ENCODE data around the gene NCAN. TPM values are rescaled to one million over a fixed set of nuclear protein-coding genes. Genes with fewer than 3 reads are reported as not detected.
A peak's percentile ranks its signal among the peaks of the same experiment; 100 is the strongest.

NCAN gene
- total RNA-seq, 1 experiment from 2014 or later, result not detected

DNA sequence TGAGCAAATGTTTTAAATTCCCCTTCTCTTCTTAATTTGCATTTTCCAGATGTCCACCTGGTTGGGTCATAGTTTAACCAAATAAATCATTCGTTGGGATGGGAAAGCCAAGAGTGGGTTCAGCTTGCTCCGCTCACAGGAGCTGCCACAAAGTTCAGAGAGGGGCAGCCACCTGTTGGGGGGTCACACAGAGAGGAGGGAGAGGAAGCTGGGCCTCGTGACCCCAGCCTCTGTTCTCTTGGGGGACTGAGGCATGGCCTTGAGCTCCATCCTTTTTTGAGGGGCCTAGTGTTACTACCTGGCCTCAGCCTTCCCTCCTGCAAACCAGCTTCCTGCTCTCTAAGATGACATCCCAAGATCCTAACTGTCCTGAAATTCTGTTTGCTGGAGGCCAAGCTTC, 44.1 kb upstream of the NCAN start:
- no peaks in the 10 kb centered on the region for H3K36me3 ChIP-seq (ENCODE audit: control insufficient read depth, insufficient read depth, low read length)
- H3K27ac Mint-ChIP-seq (ENCODE audit: unreplicated experiment), result no peak overlapping the region
- H3K9me3 Mint-ChIP-seq (ENCODE audit: unreplicated experiment), result no peaks in the 10 kb centered on the region
- peaks cover 3% of the 10 kb centered on the region for H3K27me3 Mint-ChIP-seq (ENCODE audit: insufficient read depth, unreplicated experiment)
- H3K4me1 ChIP-seq, result no peaks in the 10 kb centered on the region; the same call in 1 of the 2 replicates
- ChIA-PET CTCF (no interaction called here), POLR2A (no interaction called here)
- no peak overlapping the region for H3K4me3 Mint-ChIP-seq (ENCODE audit: unreplicated experiment)
- no peaks in the 10 kb centered on the region for H3K27me3 ChIP-seq (replicated peaks; ENCODE audit: control insufficient read depth, insufficient read depth, low read length)
- DNase-seq, result no peak
- intact Hi-C loops (cut with micrococcal nuclease; ENCODE audit: unreplicated experiment), result no loop called here
- H3K9me3 ChIP-seq, result no peaks in the 10 kb centered on the region
- TF ChIP-seq, protein P1, sequence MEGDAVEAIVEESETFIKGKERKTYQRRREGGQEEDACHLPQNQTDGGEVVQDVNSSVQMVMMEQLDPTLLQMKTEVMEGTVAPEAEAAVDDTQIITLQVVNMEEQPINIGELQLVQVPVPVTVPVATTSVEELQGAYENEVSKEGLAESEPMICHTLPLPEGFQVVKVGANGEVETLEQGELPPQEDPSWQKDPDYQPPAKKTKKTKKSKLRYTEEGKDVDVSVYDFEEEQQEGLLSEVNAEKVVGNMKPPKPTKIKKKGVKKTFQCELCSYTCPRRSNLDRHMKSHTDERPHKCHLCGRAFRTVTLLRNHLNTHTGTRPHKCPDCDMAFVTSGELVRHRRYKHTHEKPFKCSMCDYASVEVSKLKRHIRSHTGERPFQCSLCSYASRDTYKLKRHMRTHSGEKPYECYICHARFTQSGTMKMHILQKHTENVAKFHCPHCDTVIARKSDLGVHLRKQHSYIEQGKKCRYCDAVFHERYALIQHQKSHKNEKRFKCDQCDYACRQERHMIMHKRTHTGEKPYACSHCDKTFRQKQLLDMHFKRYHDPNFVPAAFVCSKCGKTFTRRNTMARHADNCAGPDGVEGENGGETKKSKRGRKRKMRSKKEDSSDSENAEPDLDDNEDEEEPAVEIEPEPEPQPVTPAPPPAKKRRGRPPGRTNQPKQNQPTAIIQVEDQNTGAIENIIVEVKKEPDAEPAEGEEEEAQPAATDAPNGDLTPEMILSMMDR (IDR thresholded peaks at IDR 0.05; ENCODE audit: insufficient read depth in 1 of 2, low read depth in 1 of 2, low read length in 1 of 2, severe bottlenecking in 1 of 2, unreplicated experiment in 1 of 2), result no peak
- BruUV-seq (replicated peaks), result no TSS peak
- H3K4me3 ChIP-seq (ENCODE audit: low read depth, low read length), result no peak overlapping the region
- H3K36me3 Mint-ChIP-seq (ENCODE audit: insufficient read depth, unreplicated experiment), result peaks cover 6% of the 10 kb centered on the region
- peaks cover 20% of the 10 kb centered on the region for H3K4me1 Mint-ChIP-seq (ENCODE audit: low read depth, unreplicated experiment)

DNA sequence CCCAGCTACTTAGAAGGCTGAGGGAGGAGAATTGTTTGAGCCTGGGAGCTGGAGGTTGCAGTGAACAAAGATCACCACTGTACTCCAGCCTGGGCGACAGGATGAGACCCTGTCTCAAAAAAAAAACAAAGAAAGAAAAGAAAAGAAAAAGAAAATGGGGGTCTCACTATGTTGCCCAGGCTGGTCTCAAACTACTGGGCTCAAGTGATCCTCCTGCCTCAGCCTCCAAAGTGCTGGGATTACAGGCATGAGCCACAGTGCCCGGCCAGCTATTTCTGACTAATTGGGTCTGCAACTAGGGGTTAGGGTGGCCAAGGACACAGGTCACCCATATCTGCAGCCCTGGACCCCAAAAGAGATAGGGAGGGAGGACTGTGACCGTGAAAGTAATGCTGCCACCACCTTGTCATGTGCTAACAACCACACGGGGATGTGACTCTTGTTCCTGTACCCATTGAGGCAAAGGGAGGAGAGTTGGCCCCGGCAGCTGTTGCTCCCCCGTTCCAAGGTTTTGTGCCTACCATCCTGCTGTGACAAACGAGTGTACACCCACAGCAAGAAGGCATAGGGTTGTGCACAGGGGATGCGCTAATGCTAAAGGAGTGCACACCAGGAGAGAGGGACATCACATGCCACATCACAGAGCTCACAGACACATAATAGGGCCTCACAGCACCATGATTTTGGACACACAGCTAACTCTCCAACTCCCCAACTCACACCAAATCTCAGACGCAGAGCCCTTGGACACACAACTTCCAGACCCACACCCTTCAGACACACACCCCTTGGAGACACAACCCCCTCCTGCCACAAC, 42.3 kb upstream of the NCAN start:
- TF ChIP-seq, protein P1 (IDR thresholded peaks at IDR 0.05; ENCODE audit: insufficient read depth in 1 of 2, low read depth in 1 of 2, low read length in 1 of 2, severe bottlenecking in 1 of 2, unreplicated experiment in 1 of 2), result no peak
- no peaks in the 10 kb centered on the region for H3K9me3 Mint-ChIP-seq (ENCODE audit: unreplicated experiment)
- Histone ChIP-seq H3K4me1 (no peaks in the 10 kb centered on the region; the same call in 1 of the 2 replicates), H3K9me3 (no peaks in the 10 kb centered on the region), H3K27me3 (replicated peaks; ENCODE audit: control insufficient read depth, insufficient read depth, low read length) (no peaks in the 10 kb centered on the region), H3K4me3 (ENCODE audit: low read depth, low read length) (peak overlapping the region; percentile 27), H3K36me3 (ENCODE audit: control insufficient read depth, insufficient read depth, low read length) (no peaks in the 10 kb centered on the region)
- DNase-seq, result no peak
- POLR2A ChIA-PET, result no interaction called here
- no peak overlapping the region for H3K27ac Mint-ChIP-seq (ENCODE audit: unreplicated experiment)
- peaks cover 3% of the 10 kb centered on the region for H3K27me3 Mint-ChIP-seq (ENCODE audit: insufficient read depth, unreplicated experiment)
- H3K4me3 Mint-ChIP-seq (ENCODE audit: unreplicated experiment), result peak overlapping the region; percentile 59
- H3K4me1 Mint-ChIP-seq (ENCODE audit: low read depth, unreplicated experiment), result peaks cover 21% of the 10 kb centered on the region
- peaks cover 12% of the 10 kb centered on the region for H3K36me3 Mint-ChIP-seq (ENCODE audit: insufficient read depth, unreplicated experiment)
- intact Hi-C loops (cut with micrococcal nuclease; ENCODE audit: unreplicated experiment), result loop anchor here (5.0 kb wide), 1 partner anchor 32 kb away; the partner anchor contains the start of gene TMEM161A
- TSS peak; percentile 51 for BruUV-seq (replicated peaks)
- CTCF ChIA-PET, result interaction anchor here (0.9 kb wide), 1 partner anchor 174 kb away, joined by 3 read pairs; no protein-coding TSS in a partner anchor

DNA sequence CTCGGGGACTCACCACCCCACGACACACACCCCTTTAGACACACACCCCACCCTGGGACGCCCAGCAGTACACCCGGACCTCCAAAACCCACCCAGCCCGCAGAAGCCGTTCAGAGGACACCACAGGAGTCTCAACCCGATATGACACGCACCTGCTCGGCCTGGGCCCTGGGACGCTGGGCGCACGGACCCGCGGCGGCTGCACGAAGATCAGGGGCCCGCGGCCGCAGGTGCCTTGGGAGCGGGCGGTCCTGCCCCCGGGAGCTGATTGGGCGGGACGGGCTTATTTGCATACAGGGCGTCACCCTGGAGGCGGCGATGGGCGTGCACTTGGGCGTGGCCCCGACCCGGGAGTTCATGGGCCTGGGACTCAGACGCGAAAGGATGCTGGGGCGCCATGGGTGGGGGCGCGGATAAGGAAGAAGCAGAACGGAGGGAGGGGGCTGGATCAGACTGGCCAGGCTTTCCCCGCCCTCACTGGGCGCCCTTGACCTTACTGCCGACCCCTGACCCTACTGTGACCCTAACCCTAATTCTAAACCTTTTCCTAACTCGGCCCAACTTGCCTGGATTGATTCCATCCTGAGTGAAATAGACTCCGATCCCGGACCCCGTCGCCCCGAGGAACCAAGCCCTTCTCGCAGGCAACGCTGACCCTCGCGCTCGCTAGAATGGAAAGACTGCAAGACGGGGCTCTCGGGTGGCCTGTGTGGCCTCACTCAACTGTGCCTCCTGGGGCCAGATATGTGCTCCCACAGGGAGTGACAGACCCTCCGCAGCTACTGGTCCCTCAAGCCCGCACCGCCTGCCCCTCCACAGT, 41.5 kb upstream of the NCAN start, which contains the start of gene MEF2B:
Gene MEF2B, minus strand, starts transcription at position 211 of the 820 bp plus-strand sequence. CDS start 19,528 bp downstream, outside the sequence.
- Mint-ChIP-seq H3K36me3 (ENCODE audit: insufficient read depth, unreplicated experiment) (peaks cover 12% of the 10 kb centered on the region), H3K27me3 (ENCODE audit: insufficient read depth, unreplicated experiment) (peaks cover 3% of the 10 kb centered on the region), H3K27ac (ENCODE audit: unreplicated experiment) (no peak within 1 kb of the TSS), H3K4me3 (ENCODE audit: unreplicated experiment) (peak within 1 kb of the TSS; percentile 59), H3K9me3 (ENCODE audit: unreplicated experiment) (no peaks in the 10 kb centered on the region), H3K4me1 (ENCODE audit: low read depth, unreplicated experiment) (peaks cover 21% of the 10 kb centered on the region)
- Histone ChIP-seq H3K27me3 (replicated peaks; ENCODE audit: control insufficient read depth, insufficient read depth, low read length) (no peaks in the 10 kb centered on the region), H3K4me3 (ENCODE audit: low read depth, low read length) (peak within 1 kb of the TSS; percentile 27), H3K9me3 (no peaks in the 10 kb centered on the region), H3K36me3 (ENCODE audit: control insufficient read depth, insufficient read depth, low read length) (no peaks in the 10 kb centered on the region), H3K4me1 (no peaks in the 10 kb centered on the region; the same call in 1 of the 2 replicates)
- intact Hi-C loops (cut with micrococcal nuclease; ENCODE audit: unreplicated experiment), result loop anchor here (5.0 kb wide), 1 partner anchor 33 kb away; the partner anchor contains the start of gene TMEM161A
- BruUV-seq (replicated peaks), result no TSS peak
- CTCF ChIA-PET, result interaction anchor here (0.9 kb wide), 1 partner anchor 175 kb away, joined by 3 read pairs; no protein-coding TSS in a partner anchor
- POLR2A ChIA-PET, result no interaction called here
- TF ChIP-seq, protein P1 (IDR thresholded peaks at IDR 0.05; ENCODE audit: insufficient read depth in 1 of 2, low read depth in 1 of 2, low read length in 1 of 2, severe bottlenecking in 1 of 2, unreplicated experiment in 1 of 2), result no peak
- peak; percentile 88 to 91 for DNase-seq
